Activated T-cell treated with anti-CD3 and anti-CD28 coated beads, Interleukin-2, amount 50 U/mL, for 72 hours (primary cell): Measurements from ENCODE around the gene HSPB6. TPM values are rescaled to one million over a fixed set of nuclear protein-coding genes. Genes with fewer than 3 reads are reported as not detected.

Experiments used
- ATAC-seq, 2 donors: fragments of 150-1000 bp; cut with Tn5 transposase; replicated peaks in 1 of 2; 2 replicates each; pipeline ENCODE4 v1.10.0; 2021; ENCODE audit warnings: moderate library complexity in 2 of 2, mild to moderate bottlenecking in 1 of 2
- DNase-seq, 2 donors: peaks; one replicate each; pipeline ENCODE4 v3.0.0; 2021 to 2022; ENCODE audit warnings: mixed read lengths in 1 of 2
- H3K27ac Mint-ChIP-seq: one replicate; pipeline ENCODE4 v1.8.0; 2022; ENCODE audit warnings: mild to moderate bottlenecking, moderate library complexity, mixed read lengths
- H3K27me3 Mint-ChIP-seq: one replicate; pipeline ENCODE4 v1.8.0; 2022; ENCODE audit warnings: low read depth, mixed read lengths
- H3K36me3 Mint-ChIP-seq, 2 donors: one replicate each; pipeline ENCODE4 v1.8.0; 2022; ENCODE audit warnings: mixed read lengths in 2 of 2, mild to moderate bottlenecking in 1 of 2; ENCODE audit not compliant: insufficient read depth in 2 of 2
- H3K4me1 Mint-ChIP-seq: one replicate; pipeline ENCODE4 v1.8.0; 2022; ENCODE audit warnings: low read depth, mixed read lengths
- H3K4me3 Mint-ChIP-seq, 2 donors: one replicate each; pipeline ENCODE4 v1.8.0; 2022; ENCODE audit warnings: mild to moderate bottlenecking in 2 of 2, mixed read lengths in 2 of 2, moderate library complexity in 2 of 2
- H3K9me3 Mint-ChIP-seq, 2 donors: one replicate each; pipeline ENCODE4 v1.8.0; 2022; ENCODE audit warnings: mixed read lengths in 2 of 2
- total RNA-seq, 2 donors: library from RNA; stranded (reverse); gene quantifications; one replicate each; pipeline ENCODE4 v1.2.3, GENCODE V29; 2022

The HSPB6 gene
- total RNA-seq, 2 donors from 2014 or later, result 1.4 to 2.4 TPM

GRCh38 chr19:35733180-35734125 lies 23.4 kb downstream of the HSPB6 start:
- H3K4me1 Mint-ChIP-seq, result peaks cover 27% of the 10 kb centered on the region
- DNase-seq (no peak), ATAC-seq (no peak)
- H3K36me3 Mint-ChIP-seq, result peaks cover 10 to 18% of the 10 kb centered on the region in 2 donors
- H3K27me3 Mint-ChIP-seq, result no peaks in the 10 kb centered on the region
- H3K27ac Mint-ChIP-seq, result peak overlapping the region; percentile 10
- H3K4me3 Mint-ChIP-seq, result no peak overlapping the region
- H3K9me3 Mint-ChIP-seq, result no peaks in the 10 kb centered on the region

GRCh38 chr19:35732540-35733179 lies 24.2 kb downstream of the HSPB6 start:
- ATAC-seq, result no peak
- Mint-ChIP-seq H3K4me3 (no peak overlapping the region), H3K9me3 (no peaks in the 10 kb centered on the region), H3K4me1 (peaks cover 26% of the 10 kb centered on the region), H3K27ac (no peak overlapping the region), H3K27me3 (no peaks in the 10 kb centered on the region), H3K36me3 (peaks cover 13 to 24% of the 10 kb centered on the region in 2 donors)
- no peak for DNase-seq

GRCh38 chr19:35731779-35732405 lies 24.9 kb downstream of the HSPB6 start:
- H3K36me3 Mint-ChIP-seq, result peaks cover 14 to 23% of the 10 kb centered on the region in 2 donors
- peak in 1 of 2 donors; percentile 6 for ATAC-seq

GRCh38 chr19:35731353-35731752 lies 25.5 kb downstream of the HSPB6 start:
- Mint-ChIP-seq H3K36me3 (peaks cover 15 to 19% of the 10 kb centered on the region in 2 donors), H3K27ac (no peak overlapping the region), H3K4me1 (peaks cover 13% of the 10 kb centered on the region), H3K27me3 (no peaks in the 10 kb centered on the region), H3K4me3 (no peak overlapping the region), H3K9me3 (no peaks in the 10 kb centered on the region)
- ATAC-seq (peak in 1 of 2 donors; percentile 1), DNase-seq (no peak)

More at GRCh38 chr19:35731779-35732405, 24.9 kb downstream of the HSPB6 start:
- H3K27me3 Mint-ChIP-seq, result no peaks in the 10 kb centered on the region
- no peak for DNase-seq
- no peak overlapping the region for H3K27ac Mint-ChIP-seq
- peaks cover 18% of the 10 kb centered on the region for H3K4me1 Mint-ChIP-seq
- no peaks in the 10 kb centered on the region for H3K9me3 Mint-ChIP-seq
- H3K4me3 Mint-ChIP-seq, result no peak overlapping the region

- H3K4me1 Mint-ChIP-seq, result peaks cover 12% of the 10 kb centered on the region
- no peaks in the 10 kb centered on the region for H3K9me3 Mint-ChIP-seq
- no peak overlapping the region for H3K4me3 Mint-ChIP-seq
- DNase-seq (no peak), ATAC-seq (no peak)
- peak overlapping the region; percentile 61 for H3K27ac Mint-ChIP-seq
- no peaks in the 10 kb centered on the region for H3K27me3 Mint-ChIP-seq
- peaks cover 12 to 19% of the 10 kb centered on the region in 2 donors for H3K36me3 Mint-ChIP-seq
Observed at GRCh38 chr19:35730326-35730725, 26.5 kb downstream of the HSPB6 start.

- H3K4me3 Mint-ChIP-seq, result no peak overlapping the region
- H3K9me3 Mint-ChIP-seq, result no peaks in the 10 kb centered on the region
- H3K4me1 Mint-ChIP-seq, result peaks cover 10% of the 10 kb centered on the region
- no peak for ATAC-seq
- no peaks in the 10 kb centered on the region for H3K27me3 Mint-ChIP-seq
- DNase-seq, result no peak
- peaks cover 12 to 17% of the 10 kb centered on the region in 2 donors for H3K36me3 Mint-ChIP-seq
- H3K27ac Mint-ChIP-seq, result no peak overlapping the region
Observed at GRCh38 chr19:35729763-35730162, 27.1 kb downstream of the HSPB6 start.

- ATAC-seq, result no peak
- H3K36me3 Mint-ChIP-seq, result peaks cover 13 to 16% of the 10 kb centered on the region in 2 donors
Observed at GRCh38 chr19:35729021-35729420, 27.8 kb downstream of the HSPB6 start.

GRCh38 chr19:35727956-35728706 lies 28.7 kb downstream of the HSPB6 start:
- Mint-ChIP-seq H3K4me3 (no peak overlapping the region), H3K36me3 (peaks cover 18 to 21% of the 10 kb centered on the region in 2 donors), H3K9me3 (no peaks in the 10 kb centered on the region), H3K4me1 (no peaks in the 10 kb centered on the region), H3K27ac (no peak overlapping the region), H3K27me3 (no peaks in the 10 kb centered on the region)
- DNase-seq (no peak), ATAC-seq (no peak)

More at GRCh38 chr19:35729021-35729420, 27.8 kb downstream of the HSPB6 start:
- no peak overlapping the region for H3K27ac Mint-ChIP-seq
- H3K4me1 Mint-ChIP-seq, result peaks cover 3% of the 10 kb centered on the region
- H3K9me3 Mint-ChIP-seq, result no peaks in the 10 kb centered on the region
- H3K4me3 Mint-ChIP-seq, result no peak overlapping the region
- no peak for DNase-seq
- no peaks in the 10 kb centered on the region for H3K27me3 Mint-ChIP-seq

GRCh38 chr19:35727053-35727955 lies 29.5 kb downstream of the HSPB6 start:
- peaks cover 18 to 26% of the 10 kb centered on the region in 2 donors for H3K36me3 Mint-ChIP-seq
- H3K27me3 Mint-ChIP-seq, result no peaks in the 10 kb centered on the region
- H3K4me3 Mint-ChIP-seq, result no peak overlapping the region
- H3K9me3 Mint-ChIP-seq, result no peaks in the 10 kb centered on the region
- H3K4me1 Mint-ChIP-seq, result peaks cover 5% of the 10 kb centered on the region
- DNase-seq, result no peak
- no peak overlapping the region for H3K27ac Mint-ChIP-seq
- ATAC-seq, result no peak

GRCh38 chr19:35725216-35725861 lies 31.5 kb downstream of the HSPB6 start:
- H3K4me1 Mint-ChIP-seq, result peaks cover 14% of the 10 kb centered on the region
- H3K9me3 Mint-ChIP-seq, result no peaks in the 10 kb centered on the region
- peak overlapping the region in 1 of 2 donors; percentile 17 for H3K4me3 Mint-ChIP-seq
- ATAC-seq (no peak), DNase-seq (no peak)
- peaks cover 16 to 35% of the 10 kb centered on the region in 2 donors for H3K36me3 Mint-ChIP-seq
- no peaks in the 10 kb centered on the region for H3K27me3 Mint-ChIP-seq
- peak overlapping the region; percentile 23 for H3K27ac Mint-ChIP-seq

GRCh38 chr19:35724560-35724959 lies 32.3 kb downstream of the HSPB6 start:
- H3K27ac Mint-ChIP-seq, result peak overlapping the region; percentile 75
- H3K4me3 Mint-ChIP-seq, result no peak overlapping the region
- no peaks in the 10 kb centered on the region for H3K27me3 Mint-ChIP-seq
- no peak for DNase-seq
- peaks cover 15 to 35% of the 10 kb centered on the region in 2 donors for H3K36me3 Mint-ChIP-seq
- H3K9me3 Mint-ChIP-seq, result no peaks in the 10 kb centered on the region
- no peak for ATAC-seq
- H3K4me1 Mint-ChIP-seq, result peaks cover 20% of the 10 kb centered on the region
